Activated B cell treated with CpG ODN at 0.5 μM for 24 hours (primary cell): Measurements from ENCODE around the gene NRDC. TPM values are rescaled to one million over a fixed set of nuclear protein-coding genes. Genes with fewer than 3 reads are reported as not detected.

Source experiments
- ATAC-seq: fragments of 200-7000 bp; cut with Tn5 transposase; one replicate; pipeline ENCODE4 v1.10.0; 2021; ENCODE audit warnings: low read depth, mild to moderate bottlenecking, moderate library complexity
- CTCF ChIA-PET: fragments of 350-600 bp; sonication (Branson Sonifier 250); formaldehyde crosslinking; loops from one replicate; lab custom pipeline; 2021; ENCODE audit warnings: antibody characterized with exemption; lab: Charles Lee
- POLR2A ChIA-PET: fragments of 350-600 bp; sonication (Branson Sonifier 250); formaldehyde crosslinking; loops from one replicate; lab custom pipeline; 2021; ENCODE audit warnings: antibody characterized with exemption; lab: Charles Lee
- DNase-seq: peaks from one replicate; pipeline ENCODE4 v3.0.0; 2022
- H3K27ac Mint-ChIP-seq: one replicate; pipeline ENCODE4 v1.8.0; 2020; ENCODE audit warnings: mixed read lengths
- H3K27me3 Mint-ChIP-seq: one replicate; pipeline ENCODE4 v1.8.0; 2021; ENCODE audit warnings: mixed read lengths
- H3K36me3 Mint-ChIP-seq: one replicate; pipeline ENCODE4 v1.8.0; 2021; ENCODE audit warnings: low read depth, mixed read lengths
- H3K4me1 Mint-ChIP-seq: one replicate; pipeline ENCODE4 v1.8.0; 2021; ENCODE audit warnings: mixed read lengths
- H3K4me3 Mint-ChIP-seq: one replicate; pipeline ENCODE4 v1.8.0; 2020; ENCODE audit warnings: mild to moderate bottlenecking, mixed read lengths
- H3K9me3 Mint-ChIP-seq: one replicate; pipeline ENCODE4 v1.8.0; 2020; ENCODE audit warnings: mixed read lengths
- CTCF ChIP-seq: fragments of 200-600 bp; IDR thresholded peaks from one replicate; pipeline ENCODE4 v1.8.0; 2022; ENCODE audit warnings: antibody characterized with exemption, mild to moderate bottlenecking
- intact Hi-C: fragments of 100-400 bp; cut with micrococcal nuclease; formaldehyde crosslinking; loops from one replicate; pipeline ENCODE4 v1.15.1; 2024
- total RNA-seq: library from RNA; stranded (reverse); gene quantifications from 2 replicates; pipeline ENCODE4 v1.2.3, GENCODE V29; 2022

Gene NRDC
- total RNA-seq, 1 donor from 2014 or later, result 162 TPM

- Mint-ChIP-seq H3K27me3 (no peaks in the 10 kb centered on the region), H3K9me3 (no peaks in the 10 kb centered on the region), H3K4me3 (no peak overlapping the region), H3K27ac (no peak overlapping the region), H3K4me1 (peaks cover 9% of the 10 kb centered on the region), H3K36me3 (peaks cover 18% of the 10 kb centered on the region)
- ChIA-PET POLR2A (no interaction called here), CTCF (no interaction called here)
- no peak for DNase-seq
- intact Hi-C loops, result loop anchor here (5.0 kb wide), 1 partner anchor 158 kb away; no protein-coding TSS in a partner anchor
- TF ChIP-seq CTCF, result no peak
- no peak for ATAC-seq
These were observed 34.6 kb downstream of the NRDC start for GRCh38 chr1:51843948-51844347.

DNA sequence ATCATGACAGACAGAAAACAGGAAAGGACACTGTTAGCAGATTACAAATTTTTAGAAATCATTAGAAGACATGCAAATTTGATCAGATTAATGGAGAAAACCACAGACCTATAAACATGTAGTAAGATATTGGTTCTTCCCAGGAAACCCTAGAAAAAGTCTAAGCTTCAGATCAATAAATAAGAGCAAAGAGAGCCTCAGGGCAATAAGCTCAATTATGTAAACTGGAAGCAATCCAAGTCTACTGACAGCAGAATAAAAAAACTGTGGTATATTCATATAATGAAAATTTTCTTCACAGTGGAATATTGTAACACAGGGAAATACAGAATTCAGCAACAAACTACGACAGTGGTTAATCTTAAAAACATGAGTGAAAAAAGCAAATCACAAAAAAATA, 36.3 kb downstream of the NRDC start:
- no peak for DNase-seq
- Mint-ChIP-seq H3K27ac (no peak overlapping the region), H3K27me3 (no peaks in the 10 kb centered on the region), H3K36me3 (peaks cover 31% of the 10 kb centered on the region), H3K4me1 (peaks cover 9% of the 10 kb centered on the region), H3K9me3 (no peaks in the 10 kb centered on the region), H3K4me3 (no peak overlapping the region)
- no peak for TF ChIP-seq CTCF
- ChIA-PET POLR2A (no interaction called here), CTCF (no interaction called here)
- ATAC-seq, result no peak
- intact Hi-C loops, result loop anchor here (5.0 kb wide), 1 partner anchor 160 kb away; no protein-coding TSS in a partner anchor

GRCh38 chr1:51840743-51841461, 37.6 kb downstream of the NRDC start:
- Mint-ChIP-seq H3K36me3 (peaks cover 32% of the 10 kb centered on the region), H3K27me3 (no peaks in the 10 kb centered on the region), H3K4me3 (no peak overlapping the region), H3K27ac (no peak overlapping the region), H3K4me1 (peaks cover 9% of the 10 kb centered on the region), H3K9me3 (no peaks in the 10 kb centered on the region)
- ChIA-PET CTCF (no interaction called here), POLR2A (no interaction called here)
- ATAC-seq, result no peak
- DNase-seq, result no peak
- no peak for TF ChIP-seq CTCF
- intact Hi-C loops, result loop anchor here (5.0 kb wide), 1 partner anchor 161 kb away; no protein-coding TSS in a partner anchor

DNA sequence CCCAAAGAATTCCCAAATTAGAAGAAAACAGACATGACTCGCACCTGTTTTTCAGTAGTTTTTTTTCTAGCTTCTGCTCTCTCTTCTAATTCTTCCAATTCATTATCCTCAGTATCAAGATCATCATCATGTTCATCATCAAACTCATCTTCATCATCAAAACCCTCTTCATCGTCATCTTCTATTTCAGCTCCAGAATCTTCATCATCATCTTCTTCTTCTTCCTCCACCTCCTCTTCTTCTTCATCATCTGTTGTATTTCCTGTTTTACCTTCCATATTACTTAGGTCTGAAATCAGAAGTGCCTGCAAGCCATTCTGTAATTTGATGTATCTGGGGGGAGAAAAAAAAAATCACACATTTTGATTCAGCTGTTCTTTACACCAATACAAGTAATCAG, 38.3 kb downstream of the NRDC start:
- ChIA-PET CTCF (no interaction called here), POLR2A (no interaction called here)
- Mint-ChIP-seq H3K4me1 (peaks cover 9% of the 10 kb centered on the region), H3K9me3 (no peaks in the 10 kb centered on the region), H3K4me3 (no peak overlapping the region), H3K27me3 (no peaks in the 10 kb centered on the region), H3K36me3 (peaks cover 38% of the 10 kb centered on the region), H3K27ac (no peak overlapping the region)
- DNase-seq, result no peak
- ATAC-seq, result no peak
- intact Hi-C loops, result loop anchor here (5.0 kb wide), 1 partner anchor 162 kb away; no protein-coding TSS in a partner anchor
- TF ChIP-seq CTCF, result no peak

GRCh38 chr1:51839094-51839493, 39.4 kb downstream of the NRDC start:
- Mint-ChIP-seq H3K27me3 (no peaks in the 10 kb centered on the region), H3K4me3 (no peak overlapping the region), H3K4me1 (peaks cover 4% of the 10 kb centered on the region), H3K9me3 (no peaks in the 10 kb centered on the region), H3K27ac (no peak overlapping the region), H3K36me3 (peaks cover 38% of the 10 kb centered on the region)
- ChIA-PET CTCF (no interaction called here), POLR2A (interaction anchor here (0.6 kb wide), 1 partner anchor 19 kb away, joined by 4 read pairs; no protein-coding TSS in a partner anchor)
- TF ChIP-seq CTCF, result no peak
- DNase-seq (no peak), ATAC-seq (no peak)
- intact Hi-C loops, result no loop called here
